Measurements from ENCODE around the gene ERLEC1. TPM values are rescaled to one million over a fixed set of nuclear protein-coding genes. Genes with fewer than 3 reads are reported as not detected.
"Not testable (repeated sequence)": the region's sequence is repeated elsewhere in the genome, so short reads cannot be mapped to it uniquely, and the experiment has no call there.

The ERLEC1 gene
- total RNA-seq, 2 donors from 2014 or later, result 47.7 to 52.7 TPM

- intact Hi-C loops (cut with DNase I), result no loop called here
- no peak for DNase-seq (ENCODE audit: low spot score)
These were observed 8.2 kb upstream of the ERLEC1 start for GRCh38 chr2:53778536-53779162.

GRCh38 chr2:53780056-53780455 is 6.8 kb upstream of the ERLEC1 start:
- no peak for DNase-seq (ENCODE audit: low spot score)
- intact Hi-C loops (cut with DNase I), result no loop called here

- intact Hi-C loops (cut with DNase I), result no loop called here
- no peak for DNase-seq (ENCODE audit: low spot score)
These were observed 4.2 kb upstream of the ERLEC1 start for GRCh38 chr2:53782676-53783075.

GRCh38 chr2:53784436-53784835 is 2.4 kb upstream of the ERLEC1 start:
- intact Hi-C loops (cut with DNase I), result no loop called here
- DNase-seq (ENCODE audit: low spot score), result no peak

- intact Hi-C loops (cut with DNase I), result no loop called here
- DNase-seq (ENCODE audit: low spot score), result no peak
These were observed 1.5 kb upstream of the ERLEC1 start for GRCh38 chr2:53785366-53785765.

GRCh38 chr2:53786352-53786704 is 516 bp upstream of the ERLEC1 start:
- intact Hi-C loops (cut with DNase I), result no loop called here
- no peak for DNase-seq (ENCODE audit: low spot score)

GRCh38 chr2:53787614-53788289 is 908 bp downstream of the ERLEC1 start:
- no peak for DNase-seq (ENCODE audit: low spot score)
- intact Hi-C loops (cut with DNase I), result no loop called here

GRCh38 chr2:53793261-53793660 is 6.4 kb downstream of the ERLEC1 start:
- no peak for DNase-seq (ENCODE audit: low spot score)
- intact Hi-C loops (cut with DNase I), result no loop called here

- DNase-seq (ENCODE audit: low spot score), result no peak
- intact Hi-C loops (cut with DNase I), result no loop called here
These were observed 7.0 kb downstream of the ERLEC1 start for GRCh38 chr2:53793821-53794220.

- no peak for DNase-seq (ENCODE audit: low spot score)
- intact Hi-C loops (cut with DNase I), result no loop called here
These were observed 14.7 kb downstream of the ERLEC1 start for GRCh38 chr2:53801547-53801946.

- intact Hi-C loops (cut with DNase I), result no loop called here
- no peak for DNase-seq (ENCODE audit: low spot score)
These were observed 15.8 kb downstream of the ERLEC1 start for GRCh38 chr2:53802617-53803151.

GRCh38 chr2:53811601-53812000 is 24.8 kb downstream of the ERLEC1 start:
- no peak for DNase-seq (ENCODE audit: low spot score)
- intact Hi-C loops (cut with DNase I), result loop anchor here in 1 of 2 donors (2.0 to 10.0 kb wide), 2 partner anchors 69 to 1667 kb away; no protein-coding TSS in a partner anchor

- DNase-seq (ENCODE audit: low spot score), result no peak
- intact Hi-C loops (cut with DNase I), result loop anchor here in 1 of 2 donors (10.0 kb wide), 1 partner anchor 1668 kb away; no protein-coding TSS in a partner anchor
These were observed 26.3 kb downstream of the ERLEC1 start for GRCh38 chr2:53813151-53813550.

- no peak for DNase-seq (ENCODE audit: low spot score)
- intact Hi-C loops (cut with DNase I), result loop anchor here in 1 of 2 donors (10.0 kb wide), 1 partner anchor 1674 kb away; no protein-coding TSS in a partner anchor
These were observed 32.1 kb downstream of the ERLEC1 start for GRCh38 chr2:53818854-53819435.

GRCh38 chr2:53819634-53820033 is 32.8 kb downstream of the ERLEC1 start:
- intact Hi-C loops (cut with DNase I), result loop anchor here in 1 of 2 donors (10.0 kb wide), 1 partner anchor 1675 kb away; no protein-coding TSS in a partner anchor
- DNase-seq (ENCODE audit: low spot score), result no peak

GRCh38 chr2:53820048-53820447 is 33.2 kb downstream of the ERLEC1 start:
- DNase-seq (ENCODE audit: low spot score), result no peak
- intact Hi-C loops (cut with DNase I), result no loop called here

GRCh38 chr2:53820711-53821110 is 33.9 kb downstream of the ERLEC1 start:
- DNase-seq (ENCODE audit: low spot score), result no peak
- intact Hi-C loops (cut with DNase I), result no loop called here

- no peak for DNase-seq (ENCODE audit: low spot score)
- intact Hi-C loops (cut with DNase I), result no loop called here
These were observed 35.0 kb downstream of the ERLEC1 start for GRCh38 chr2:53821810-53822209.

GRCh38 chr2:53823639-53824038 is 36.8 kb downstream of the ERLEC1 start:
- DNase-seq (ENCODE audit: low spot score); intact Hi-C loops (cut with DNase I): not testable (repeated sequence)

- intact Hi-C loops (cut with DNase I), result no loop called here
- DNase-seq (ENCODE audit: low spot score), result no peak
These were observed 39.2 kb downstream of the ERLEC1 start for GRCh38 chr2:53826030-53826410.

All from posterior vena cava (tissue), 2 donors.